Right atrium auricular region (tissue), 2 donors: ENCODE results near the gene OR8K3. TPM values are rescaled to one million over a fixed set of nuclear protein-coding genes. Genes with fewer than 3 reads are reported as not detected.

ENCODE experiments used
- DNase-seq: peaks from one replicate; pipeline ENCODE4 v3.0.0-alpha.2; 2019; ENCODE audit warnings: low spot score
- H3K27ac ChIP-seq, 2 donors: fragments of 200-600 bp; sonication (generic); 1 replicate in 1 of 2; 2 replicates in 1 of 2; pipeline ENCODE4 v1.5.1; 2016 to 2019
- H3K27me3 ChIP-seq, 2 donors: fragments of 200-600 bp; sonication (generic); one replicate each; pipeline versions ENCODE4 v1.5.1 to v1.6.0; 2017 to 2019
- H3K36me3 ChIP-seq: fragments of 200-600 bp; sonication (generic); one replicate; pipeline ENCODE4 v1.5.1; 2016
- H3K4me1 ChIP-seq, 2 donors: fragments of 200-600 bp; sonication (generic); one replicate each; pipeline versions ENCODE4 v1.5.1 to v1.6.0; 2017 to 2019
- H3K4me3 ChIP-seq, 2 donors: fragments of 200-600 bp; sonication (generic); 1 replicate in 1 of 2; 2 replicates in 1 of 2; pipeline ENCODE4 v1.5.1; 2017 to 2019; ENCODE audit warnings: mild to moderate bottlenecking in 1 of 2, moderate library complexity in 1 of 2
- H3K9me3 ChIP-seq, 2 donors: fragments of 200-600 bp; sonication (generic); one replicate each; pipeline ENCODE4 v1.5.1; 2019
- CTCF ChIP-seq, 2 donors: fragments of 200-600 bp; sonication (generic); IDR thresholded peaks; one replicate each; pipeline ENCODE4 v1.5.1; 2019; ENCODE audit warnings: antibody characterized with exemption in 2 of 2
- total RNA-seq, 2 donors: library from RNA; depleted of rRNA; stranded (reverse); fragments of >200 nt; gene quantifications; one replicate each; pipeline ENCODE4 v1.1.0, GENCODE V29; 2016

The OR8K3 gene
- total RNA-seq, 2 donors from 2014 or later, result not detected

- no peak for DNase-seq
- no peak for TF ChIP-seq CTCF (IDR thresholded peaks at IDR 0.05)
- no peak overlapping the region for H3K4me3 ChIP-seq
- H3K9me3 ChIP-seq, result no peaks in the 10 kb centered on the region
- no peaks in the 10 kb centered on the region for H3K36me3 ChIP-seq
- H3K27me3 ChIP-seq, result no peaks in the 10 kb centered on the region
- H3K4me1 ChIP-seq, result no peaks in the 10 kb centered on the region
- no peak overlapping the region for H3K27ac ChIP-seq
Measured at GRCh38 chr11:56331861-56332491, 17.0 kb downstream of the OR8K3 start.

- Histone ChIP-seq H3K4me3 (no peak overlapping the region), H3K27me3 (no peaks in the 10 kb centered on the region), H3K36me3 (no peaks in the 10 kb centered on the region), H3K9me3 (no peaks in the 10 kb centered on the region), H3K27ac (no peak overlapping the region), H3K4me1 (no peaks in the 10 kb centered on the region)
- DNase-seq, result no peak
- no peak for TF ChIP-seq CTCF (IDR thresholded peaks at IDR 0.05)
Measured at GRCh38 chr11:56333156-56333555, 18.2 kb downstream of the OR8K3 start.

GRCh38 chr11:56340289-56340688 lies 25.3 kb downstream of the OR8K3 start:
- Histone ChIP-seq H3K9me3 (no peaks in the 10 kb centered on the region), H3K36me3 (no peaks in the 10 kb centered on the region), H3K27ac (no peak overlapping the region), H3K4me3 (no peak overlapping the region), H3K4me1 (no peaks in the 10 kb centered on the region), H3K27me3 (no peaks in the 10 kb centered on the region)
- no peak for TF ChIP-seq CTCF (IDR thresholded peaks at IDR 0.05)
- DNase-seq, result no peak

GRCh38 chr11:56345739-56346138 lies 30.8 kb downstream of the OR8K3 start, which contains the start of gene OR8K1:
Gene OR8K1, plus strand, starts transcription at chr11:56346039. Its CDS starts 0 bp downstream, at chr11:56346039.
- no peaks in the 10 kb centered on the region for H3K36me3 ChIP-seq
- H3K9me3 ChIP-seq, result no peaks in the 10 kb centered on the region
- H3K4me1 ChIP-seq, result no peaks in the 10 kb centered on the region
- DNase-seq, result no peak
- TF ChIP-seq CTCF (IDR thresholded peaks at IDR 0.05), result no peak
- H3K4me3 ChIP-seq, result no peak within 1 kb of the TSS
- no peaks in the 10 kb centered on the region for H3K27me3 ChIP-seq
- H3K27ac ChIP-seq, result no peak within 1 kb of the TSS

GRCh38 chr11:56353991-56354390 lies 39.0 kb downstream of the OR8K3 start, which contains the start of gene OR8J1:
Gene OR8J1, plus strand, starts transcription at chr11:56354291. Its CDS starts 5,956 bp downstream, at chr11:56360247.
- no peaks in the 10 kb centered on the region for H3K9me3 ChIP-seq

More at GRCh38 chr11:56353991-56354390, 39.0 kb downstream of the OR8K3 start, which contains the start of gene OR8J1:
- Histone ChIP-seq H3K4me1 (no peaks in the 10 kb centered on the region), H3K27ac (no peak within 1 kb of the TSS), H3K4me3 (no peak within 1 kb of the TSS), H3K27me3 (no peaks in the 10 kb centered on the region), H3K36me3 (no peaks in the 10 kb centered on the region)
- DNase-seq, result no peak
- TF ChIP-seq CTCF (IDR thresholded peaks at IDR 0.05), result no peak

Other genes starting within 250 kb of the OR8K3 start
- gene OR8I2, start 221.8 kb upstream of the OR8K3 start, total RNA-seq, result not detected
- gene OR8H2, start 211.5 kb upstream of the OR8K3 start, total RNA-seq, result not detected
- gene OR8H3, start 192.8 kb upstream of the OR8K3 start, total RNA-seq, result not detected
- not detected for gene OR8J3, start 174.9 kb upstream of the OR8K3 start, total RNA-seq
- not detected for gene OR8K5, start 154.8 kb upstream of the OR8K3 start, total RNA-seq
- gene OR5J2, start 138.5 kb upstream of the OR8K3 start, total RNA-seq, result not detected
- not detected for gene OR5T2, start 80.9 kb upstream of the OR8K3 start, total RNA-seq
- gene OR5T3, start 62.9 kb upstream of the OR8K3 start, total RNA-seq, result not detected
- gene OR5T1, start 41.0 kb upstream of the OR8K3 start, total RNA-seq, result not detected
- not detected for gene OR8H1, start 22.9 kb upstream of the OR8K3 start, total RNA-seq
- not detected for gene OR8K1, start 30.9 kb downstream of the OR8K3 start, total RNA-seq
- gene OR8J1, start 39.1 kb downstream of the OR8K3 start, total RNA-seq, result not detected
- gene OR8U1, start 60.5 kb downstream of the OR8K3 start, total RNA-seq, result not detected
- not detected for gene OR5AL1, start 97.6 kb downstream of the OR8K3 start, total RNA-seq
- not detected for gene OR5M3, start 158.2 kb downstream of the OR8K3 start, total RNA-seq
- not detected for gene OR5M8, start 176.2 kb downstream of the OR8K3 start, total RNA-seq
- gene OR5M11, start 228.1 kb downstream of the OR8K3 start, total RNA-seq, result not detected